ENCODE measurements around the gene GSG1L.

GSG1L gene

DNA sequence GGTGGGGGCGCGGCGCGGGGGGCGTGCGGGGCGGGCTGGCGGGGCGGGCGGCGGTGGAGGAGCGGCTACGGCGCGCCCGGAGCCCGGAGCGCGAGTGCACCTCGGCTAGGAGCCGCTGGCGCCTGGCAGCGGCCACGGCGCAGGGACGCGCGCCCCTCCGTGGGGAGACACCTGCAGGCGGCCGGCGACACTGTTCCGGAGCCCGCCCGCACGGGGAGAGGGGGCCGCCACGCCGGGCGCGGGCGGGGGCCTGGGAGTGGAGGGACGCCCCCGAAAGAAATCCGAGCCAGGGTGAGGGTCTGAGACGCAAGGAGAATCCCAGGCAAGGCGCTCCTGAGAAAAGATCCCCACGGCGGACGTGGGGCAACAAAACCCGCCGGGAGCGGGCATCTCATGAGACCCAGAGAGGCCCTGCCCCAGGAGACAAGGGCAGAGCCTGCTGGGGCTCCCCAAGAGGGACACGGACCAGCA is at the start of gene GSG1L:
Gene GSG1L, minus strand, starts transcription at position 124 of the 471 bp plus-strand sequence. CDS start 290 bp downstream, outside the sequence.
- DNase-seq = no peak

DNA sequence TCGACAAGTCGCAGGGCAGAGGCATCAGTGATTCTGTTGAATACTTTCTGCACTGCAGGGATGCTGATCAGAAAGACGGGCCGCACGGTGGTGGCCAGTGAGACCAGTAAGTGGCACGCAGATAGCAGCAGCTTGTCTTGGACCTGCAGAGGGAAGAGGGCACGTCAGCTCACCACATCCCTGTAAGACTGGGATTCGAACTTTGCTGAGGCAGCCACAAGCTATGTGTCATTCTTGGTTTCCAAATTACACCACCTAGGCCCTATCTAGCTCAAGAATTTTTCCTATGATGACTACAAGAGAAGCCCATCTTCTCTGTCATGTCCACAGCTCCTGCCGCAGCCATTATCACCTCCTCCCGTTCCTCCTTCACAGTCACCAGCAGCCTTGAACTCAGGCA is 49.4 kb upstream of the GSG1L start:
- no peak for DNase-seq

- no peak for DNase-seq
Measured at GRCh38 chr16:28110977-28111376, 47.5 kb upstream of the GSG1L start.

GRCh38 chr16:28110479-28110878 is 47.0 kb upstream of the GSG1L start:
- no peak for DNase-seq

DNA sequence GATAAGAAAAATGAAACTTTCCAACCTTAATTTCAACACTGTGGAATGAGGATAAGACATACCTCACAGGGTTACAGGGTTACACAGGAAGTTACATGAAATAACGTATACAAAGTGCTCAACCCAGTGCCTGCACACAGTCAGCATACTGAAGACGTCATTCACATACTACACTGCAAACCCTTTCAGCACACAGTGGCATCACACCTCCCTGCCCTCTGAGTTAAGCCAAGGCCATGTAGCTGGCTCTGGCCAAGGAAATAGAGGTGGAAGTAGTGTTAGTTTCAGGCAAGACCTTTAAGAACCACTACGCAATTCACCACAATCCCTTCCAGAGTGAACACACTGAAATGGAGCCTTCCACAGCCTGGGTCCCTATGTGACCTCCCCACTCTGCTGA is 46.6 kb upstream of the GSG1L start:
- no peak for DNase-seq

GRCh38 chr16:28108590-28109247 is 45.2 kb upstream of the GSG1L start:
- no peak for DNase-seq

DNA sequence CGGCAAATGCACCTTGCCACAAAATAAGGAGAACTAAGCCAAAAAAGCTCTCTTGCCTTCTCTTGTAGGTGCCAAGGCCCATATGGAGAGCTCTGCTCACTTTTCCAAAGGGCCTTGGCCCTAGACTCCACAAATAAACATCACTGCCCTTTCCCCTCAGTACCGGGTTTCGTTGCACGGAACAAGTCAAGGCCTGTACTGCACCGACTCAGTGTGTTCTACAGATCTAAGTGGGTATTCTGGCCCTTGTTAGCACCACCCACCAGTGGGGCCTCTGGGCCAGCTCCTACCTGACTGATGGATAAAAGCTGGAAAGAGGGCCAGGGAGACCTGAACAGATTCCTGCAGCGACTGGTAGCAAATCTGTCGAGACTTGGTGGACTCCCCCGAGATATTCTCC is 43.7 kb upstream of the GSG1L start:
- DNase-seq = no peak

DNA sequence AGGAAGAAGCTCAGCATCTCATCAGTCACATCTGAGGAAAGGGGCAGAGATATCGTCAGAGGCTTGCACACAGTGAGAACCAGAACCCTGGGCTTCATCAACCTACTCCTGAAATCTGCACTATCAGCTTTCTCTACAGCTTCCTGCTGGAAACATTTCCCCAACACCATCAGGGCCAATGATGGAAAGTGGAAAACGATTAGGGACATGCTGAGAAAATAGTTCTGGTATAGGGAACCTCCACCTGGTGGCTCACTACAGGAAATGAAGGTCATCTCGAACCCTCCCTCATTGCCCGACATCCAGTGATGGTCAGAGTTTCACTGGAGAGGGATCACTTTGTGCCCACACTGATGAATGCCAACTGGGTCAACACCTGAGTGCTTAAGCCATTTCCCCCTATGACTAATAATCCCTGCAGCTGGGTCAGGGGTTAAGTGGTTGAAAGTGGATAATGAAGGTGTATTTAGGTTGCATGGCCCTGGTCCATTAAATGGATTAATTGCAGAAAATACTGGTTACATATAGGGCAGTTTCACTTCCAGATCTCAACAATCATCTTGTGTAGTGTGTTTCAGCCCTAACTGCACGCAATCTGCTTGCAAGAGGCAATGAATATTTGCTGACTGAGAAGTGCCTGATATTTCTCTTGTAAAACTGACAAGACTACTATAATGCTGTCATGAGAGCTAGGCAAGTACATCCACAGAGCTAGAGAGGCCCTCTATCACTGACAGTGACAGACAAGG is 43.1 kb upstream of the GSG1L start:
- no peak for DNase-seq

DNA sequence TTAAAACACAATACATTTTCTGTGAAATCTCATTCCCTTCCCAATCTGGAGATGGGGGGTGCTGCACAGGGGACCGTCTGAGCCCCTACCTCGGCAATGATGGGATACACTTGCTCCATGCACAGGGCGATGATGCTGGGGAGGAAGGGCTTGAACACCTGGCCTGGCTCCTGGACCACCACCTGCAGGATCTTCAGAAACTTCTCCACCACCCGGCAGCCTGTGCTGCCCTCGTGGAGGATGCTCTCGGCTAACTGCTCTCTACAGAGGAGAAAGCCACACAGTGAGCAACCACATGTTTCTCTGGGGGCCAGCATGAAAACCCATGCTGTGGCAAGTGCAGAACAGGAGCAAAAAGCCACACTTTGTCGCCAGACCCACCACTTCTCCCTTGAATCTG is 42.4 kb upstream of the GSG1L start:
- no peak for DNase-seq

DNA sequence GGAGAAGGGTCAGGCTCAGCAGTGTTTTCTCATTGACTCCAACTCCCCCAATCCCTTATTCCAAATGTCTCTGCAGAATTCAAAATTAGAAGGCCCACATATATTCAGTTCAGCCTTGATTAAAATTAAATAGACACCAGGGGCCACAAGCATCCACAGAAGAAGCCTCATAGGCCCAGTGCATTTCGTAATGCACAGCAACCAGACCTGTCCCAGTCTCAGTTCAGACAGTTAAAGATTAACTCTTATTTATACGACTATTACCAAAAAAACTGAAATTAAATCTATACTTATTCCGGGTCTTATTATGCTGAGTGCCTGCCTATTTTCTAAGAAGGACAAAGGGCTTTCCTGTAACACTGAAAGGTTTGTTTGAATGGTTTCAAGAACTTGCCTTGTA is 41.8 kb upstream of the GSG1L start:
- no peak for DNase-seq

DNA sequence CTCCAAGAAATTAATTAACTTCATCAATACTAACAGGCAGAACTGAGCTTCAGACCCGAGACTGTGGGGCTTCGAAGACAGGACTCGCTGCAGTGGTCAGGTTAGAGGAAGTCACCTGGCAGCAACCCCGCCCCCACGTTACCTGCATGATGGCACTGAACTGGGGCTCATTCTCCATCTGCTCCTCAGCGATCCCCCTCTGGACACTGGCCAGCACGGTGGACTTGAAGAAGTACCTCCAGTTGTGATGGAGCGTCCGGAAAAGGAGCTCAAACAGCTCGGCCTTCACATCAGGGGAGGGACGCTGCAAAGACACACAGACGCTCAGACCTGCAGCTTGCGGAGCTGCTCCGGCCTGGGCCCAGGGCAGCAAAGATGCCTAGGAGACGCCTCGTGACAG is 40.9 kb upstream of the GSG1L start:
- DNase-seq = no peak

DNA sequence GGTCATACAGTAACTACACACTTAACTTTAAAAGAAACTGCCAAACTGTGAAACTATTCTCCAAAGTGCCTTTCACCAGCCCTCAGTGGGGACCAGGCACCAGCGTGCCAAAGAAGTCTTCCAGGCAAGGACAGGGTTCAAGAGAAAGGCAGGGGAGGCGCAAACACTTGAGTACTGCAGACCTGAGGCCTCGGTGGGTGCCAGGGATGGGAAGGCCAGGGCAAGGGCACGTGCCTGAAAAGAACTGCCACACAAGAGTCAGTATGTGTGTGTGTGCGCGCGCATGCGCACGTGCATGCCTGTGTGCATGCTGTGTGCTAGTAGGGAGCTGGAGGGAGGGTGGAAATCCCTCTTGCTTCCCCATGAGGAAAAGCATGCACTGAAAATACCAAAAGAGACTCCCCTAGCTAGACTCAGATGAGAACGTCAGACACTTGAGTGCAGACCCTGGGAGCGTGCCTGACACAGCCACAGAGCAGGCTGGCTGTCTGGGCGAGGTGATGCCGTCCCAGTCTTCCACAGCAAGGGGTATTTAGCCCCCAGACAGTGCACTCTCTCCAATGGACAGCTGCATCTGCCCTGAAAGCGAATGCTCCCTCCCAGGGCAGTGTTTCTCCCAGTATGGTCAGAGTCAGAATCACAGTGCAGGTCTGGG is 40.1 kb upstream of the GSG1L start:
- no peak for DNase-seq

DNA sequence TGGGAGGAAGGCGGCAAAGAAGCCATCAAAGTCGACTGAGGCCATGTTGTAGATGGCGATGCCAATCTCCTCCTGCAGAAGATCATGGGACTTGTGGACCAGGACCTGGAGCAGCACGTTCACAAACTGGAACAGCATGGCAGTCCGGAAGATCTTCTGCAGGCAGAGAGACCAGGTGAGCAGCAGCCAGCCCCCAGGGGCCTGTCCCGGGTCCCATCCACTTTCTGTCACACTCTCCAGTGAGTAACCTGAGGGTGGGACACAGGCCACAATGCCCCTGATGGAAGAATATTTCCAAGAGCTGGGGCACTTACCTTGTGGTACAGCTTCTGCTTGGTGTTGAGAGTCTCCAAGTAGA is 38.0 kb upstream of the GSG1L start:
- no peak for DNase-seq

DNA sequence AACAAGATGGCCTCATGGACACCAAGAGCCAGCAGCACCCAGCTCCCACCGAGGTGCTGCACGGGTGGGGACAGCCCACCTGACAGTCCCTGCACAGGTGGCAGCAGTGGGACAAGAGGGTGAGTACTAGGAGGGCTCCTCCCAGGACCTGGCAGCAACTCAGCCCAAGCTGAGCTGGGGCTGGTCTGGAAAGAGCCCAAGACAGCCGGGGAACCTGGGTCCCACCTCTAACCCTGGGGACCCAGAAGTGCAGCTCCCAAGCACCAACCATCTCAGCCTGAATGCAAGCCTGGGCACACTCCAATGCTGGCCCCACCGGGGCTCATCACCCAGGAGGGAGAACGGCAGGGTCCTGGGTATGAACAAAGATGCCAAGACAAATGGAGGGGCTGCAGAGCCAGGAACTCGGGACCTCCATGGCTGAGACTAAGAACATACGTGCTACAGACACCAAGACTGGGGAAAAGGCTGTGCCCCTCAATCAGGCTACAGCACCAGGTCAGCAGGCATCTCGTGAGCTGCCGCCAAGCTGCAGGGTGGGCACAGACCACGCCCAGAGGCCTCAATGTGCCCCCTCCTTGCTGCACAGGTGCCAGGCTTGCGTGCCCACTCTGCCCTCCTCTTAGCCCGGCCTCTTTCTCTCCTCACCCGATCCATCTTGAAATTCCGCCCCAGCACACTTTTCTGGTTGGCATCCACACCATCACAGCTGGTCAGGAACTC is 37.5 kb upstream of the GSG1L start:
- DNase-seq = no peak

DNA sequence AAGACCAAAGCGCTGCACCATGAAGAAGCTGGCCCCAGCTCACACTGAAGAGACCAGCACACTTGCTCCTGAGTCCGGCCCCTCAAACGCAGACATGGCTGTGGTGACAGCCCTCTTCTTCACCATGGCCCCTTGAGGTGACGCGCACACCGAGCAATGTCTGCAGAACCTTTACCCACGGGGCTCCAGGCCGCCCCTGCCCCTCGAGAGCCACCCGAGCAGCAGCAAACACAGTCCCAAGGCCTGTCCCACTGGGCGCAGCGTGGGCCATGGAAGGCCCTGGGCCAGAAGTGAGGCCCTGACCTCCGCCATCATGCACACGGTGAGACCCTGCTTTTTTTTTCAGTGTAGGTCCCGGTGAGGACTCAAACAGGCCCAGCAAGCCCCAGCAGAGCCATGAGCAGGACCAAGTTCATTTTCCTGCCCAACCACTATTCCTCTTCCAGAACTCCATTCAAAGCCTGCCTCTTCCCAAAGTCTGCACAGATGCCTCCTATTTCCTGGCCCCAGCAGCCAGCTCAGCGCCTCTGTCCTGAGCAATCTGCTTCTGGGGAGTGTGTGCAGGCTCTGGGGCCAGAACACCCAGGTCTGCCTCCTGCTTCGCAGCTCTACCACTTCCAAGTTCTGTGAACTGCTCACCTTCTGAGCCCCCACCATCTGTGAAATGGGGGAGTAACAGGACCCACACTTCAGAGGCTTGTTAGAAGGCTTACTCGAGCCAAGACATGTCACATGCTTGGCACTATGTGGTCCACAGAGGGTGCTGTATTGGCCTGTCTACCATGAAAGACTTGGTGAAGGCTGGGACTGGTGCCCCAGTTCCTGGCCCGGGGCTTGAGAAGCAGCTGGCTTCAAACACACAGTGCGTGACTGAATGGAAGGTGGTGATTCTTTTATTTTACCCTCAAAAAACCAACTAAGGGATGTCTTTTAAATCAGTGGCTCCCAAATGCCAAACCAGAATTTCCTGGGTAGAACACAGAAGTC is 35.7 kb upstream of the GSG1L start:
- no peak for DNase-seq

- DNase-seq = no peak
Measured at GRCh38 chr16:28098171-28098958, 34.9 kb upstream of the GSG1L start.

GRCh38 chr16:28096983-28097899 is 33.7 kb upstream of the GSG1L start:
- DNase-seq = no peak

DNA sequence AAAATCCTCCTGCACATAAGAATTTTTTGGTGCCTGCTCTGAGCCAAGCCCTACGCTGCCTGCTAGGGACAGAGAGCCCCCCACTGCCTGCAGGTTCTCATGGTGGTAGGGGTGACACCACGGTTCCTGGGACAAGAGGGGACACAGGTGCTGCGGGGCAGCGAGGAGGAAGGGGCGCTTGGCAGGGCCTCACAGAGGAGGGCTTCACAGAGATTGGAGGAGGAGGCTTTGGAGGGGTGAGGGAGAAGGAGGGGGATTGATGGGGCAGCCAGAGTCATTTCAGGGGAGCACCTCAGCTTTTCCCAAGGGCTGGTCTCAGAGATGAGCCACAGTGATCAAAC is 29.8 kb upstream of the GSG1L start:
- no peak for DNase-seq

DNA sequence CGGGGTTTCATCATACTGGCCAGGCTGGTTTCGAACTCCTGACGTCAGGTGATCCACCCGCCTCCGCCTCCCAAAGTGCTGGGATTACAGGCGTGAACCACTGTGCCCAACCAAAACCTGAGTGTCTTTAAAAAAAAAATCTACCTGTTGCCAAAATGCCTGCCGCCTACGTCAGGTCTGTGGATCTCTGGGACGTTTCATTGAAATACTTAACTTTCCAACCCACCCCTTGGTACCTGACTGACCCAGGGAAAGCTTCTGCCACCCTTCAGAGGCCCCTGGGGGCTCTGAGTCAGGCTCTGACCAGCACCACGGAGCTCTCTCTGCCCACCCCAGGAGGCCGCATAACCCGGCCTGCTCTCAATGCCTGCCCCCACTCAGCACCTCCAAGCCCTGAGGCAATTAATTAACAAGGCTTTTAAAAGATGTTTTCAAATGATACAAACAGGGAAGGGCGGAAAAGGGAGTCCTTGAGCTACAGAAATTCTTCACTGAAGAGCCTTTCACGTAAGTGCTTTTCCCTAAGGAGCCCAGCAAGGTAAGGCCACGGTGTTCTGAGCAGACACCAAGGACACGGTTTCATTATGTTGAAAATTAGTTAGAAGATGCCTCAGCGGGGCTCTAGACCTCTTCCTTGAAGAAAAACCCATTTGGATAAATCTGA is 29.3 kb upstream of the GSG1L start:
- DNase-seq = no peak

DNA sequence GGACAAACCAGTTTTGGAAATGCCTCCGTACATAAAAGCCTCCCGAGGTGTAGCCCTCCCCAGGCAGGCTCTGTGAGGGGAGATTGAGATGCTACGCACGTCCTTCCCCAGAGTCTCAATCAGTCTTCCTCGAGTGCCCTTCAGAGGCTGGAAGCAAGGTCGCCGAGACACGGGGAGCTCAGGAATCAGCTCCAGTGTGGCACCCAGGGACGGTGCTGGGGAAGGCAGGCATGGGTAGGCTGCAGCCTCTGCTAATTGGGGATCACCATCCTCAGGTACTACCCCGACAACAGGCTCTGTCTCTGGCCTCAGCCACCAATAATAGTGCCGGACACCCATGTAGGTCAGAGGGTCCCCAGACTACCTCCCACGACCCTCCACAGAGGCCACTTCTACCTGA is 28.1 kb upstream of the GSG1L start:
- DNase-seq = no peak
